HuH-7 (cell line): Measurements from ENCODE around the gene GJD4.
A peak's percentile ranks its signal among the peaks of the same experiment; 100 is the strongest.

ENCODE experiments used
- DNase-seq: peaks from one replicate; pipeline ENCODE4 v3.0.0; 2011; ENCODE audit warnings: low spot score

GJD4 gene

GRCh38 chr10:35605191-35605590 is at the start of gene GJD4:
GJD4 (plus strand) TSS chr10:35605341; CDS start chr10:35605568, 227 bp downstream.
- no peak for DNase-seq

GRCh38 chr10:35555962-35556930 is 48.9 kb upstream of the GJD4 start:
- DNase-seq, result no peak

- DNase-seq, result no peak
Observed at GRCh38 chr10:35558276-35558675, 46.9 kb upstream of the GJD4 start.

GRCh38 chr10:35559416-35559815 is 45.7 kb upstream of the GJD4 start:
- DNase-seq, result no peak

GRCh38 chr10:35561715-35562114 is 43.4 kb upstream of the GJD4 start:
- no peak for DNase-seq

- no peak for DNase-seq
Observed at GRCh38 chr10:35562427-35562826, 42.7 kb upstream of the GJD4 start.

- peak; percentile 55 for DNase-seq
Observed at GRCh38 chr10:35563261-35563891, 41.8 kb upstream of the GJD4 start.

- DNase-seq, result no peak
Observed at GRCh38 chr10:35564341-35564968, 40.7 kb upstream of the GJD4 start.

- no peak for DNase-seq
Observed at GRCh38 chr10:35565602-35566081, 39.5 kb upstream of the GJD4 start.

GRCh38 chr10:35567951-35568350 is 37.2 kb upstream of the GJD4 start:
- DNase-seq, result no peak

- no peak for DNase-seq
Observed at GRCh38 chr10:35568483-35569015, 36.6 kb upstream of the GJD4 start.

- no peak for DNase-seq
Observed at GRCh38 chr10:35569111-35569707, 35.9 kb upstream of the GJD4 start.

GRCh38 chr10:35569836-35570235 is 35.3 kb upstream of the GJD4 start:
- DNase-seq, result no peak

- DNase-seq, result no peak
Observed at GRCh38 chr10:35570397-35570796, 34.7 kb upstream of the GJD4 start.

- DNase-seq, result no peak
Observed at GRCh38 chr10:35572583-35572982, 32.6 kb upstream of the GJD4 start.

- DNase-seq, result no peak
Observed at GRCh38 chr10:35573796-35574195, 31.3 kb upstream of the GJD4 start.

GRCh38 chr10:35574924-35575352 is 30.2 kb upstream of the GJD4 start:
- peak; percentile 6 for DNase-seq

GRCh38 chr10:35575640-35576039 is 29.5 kb upstream of the GJD4 start:
- DNase-seq, result no peak

- no peak for DNase-seq
Observed at GRCh38 chr10:35576730-35577129, 28.4 kb upstream of the GJD4 start.

GRCh38 chr10:35577926-35578617 is 27.1 kb upstream of the GJD4 start:
- no peak for DNase-seq

GRCh38 chr10:35578618-35578956 is 26.6 kb upstream of the GJD4 start:
- DNase-seq, result no peak
